Bronchial epithelial cell (primary cell): ENCODE measurements around the gene SIK3. TPM values are rescaled to one million over a fixed set of nuclear protein-coding genes. Genes with fewer than 3 reads are reported as not detected.
"Not testable (repeated sequence)": the region's sequence is repeated elsewhere in the genome, so short reads cannot be mapped to it uniquely, and the experiment has no call there.

ENCODE experiments used
- DNase-seq: peaks from one replicate; pipeline ENCODE4 v3.0.0-alpha.2; 2010; ENCODE audit warnings: low read depth
- FAIRE-seq: peaks from 2 replicates; lab custom pipeline; 2011; peaks lifted over from hg19 to GRCh38; lab: Jason Lieb, UNC
- H3K27me3 ChIP-seq: 2 replicates; pipeline ENCODE4 v1.5.1; 2011; ENCODE audit warnings: low read length; ENCODE audit not compliant: control insufficient read depth, insufficient read depth
- H3K36me3 ChIP-seq: 2 replicates; pipeline ENCODE4 v1.5.1; 2011; ENCODE audit warnings: low read length; ENCODE audit not compliant: control insufficient read depth, insufficient read depth
- H3K4me3 ChIP-seq: 2 replicates; pipeline ENCODE4 v1.5.1; 2011; ENCODE audit warnings: mild to moderate bottlenecking, low read depth, low read length, control low read depth
- total RNA-seq: library from RNA; depleted of rRNA; stranded (reverse); fragments of >200 nt; gene quantifications from 2 replicates; pipeline ENCODE4 v1.2.1, GENCODE V29; 2014
- TF ChIP-seq, protein P1 (sequence below): IDR thresholded peaks from 2 replicates; pipeline ENCODE4 v1.5.1; 2011; ENCODE audit warnings: mild to moderate bottlenecking, moderate library complexity, low read length, control low read depth, inconsistent platforms; ENCODE audit not compliant: insufficient read depth, severe bottlenecking

The SIK3 gene
- total RNA-seq, 1 donor from 2014 or later = 6.8 TPM

- Histone ChIP-seq H3K4me3 (no peak overlapping the region), H3K36me3 (no peaks in the 10 kb centered on the region), H3K27me3 (no peaks in the 10 kb centered on the region)
- TF ChIP-seq, protein P1, sequence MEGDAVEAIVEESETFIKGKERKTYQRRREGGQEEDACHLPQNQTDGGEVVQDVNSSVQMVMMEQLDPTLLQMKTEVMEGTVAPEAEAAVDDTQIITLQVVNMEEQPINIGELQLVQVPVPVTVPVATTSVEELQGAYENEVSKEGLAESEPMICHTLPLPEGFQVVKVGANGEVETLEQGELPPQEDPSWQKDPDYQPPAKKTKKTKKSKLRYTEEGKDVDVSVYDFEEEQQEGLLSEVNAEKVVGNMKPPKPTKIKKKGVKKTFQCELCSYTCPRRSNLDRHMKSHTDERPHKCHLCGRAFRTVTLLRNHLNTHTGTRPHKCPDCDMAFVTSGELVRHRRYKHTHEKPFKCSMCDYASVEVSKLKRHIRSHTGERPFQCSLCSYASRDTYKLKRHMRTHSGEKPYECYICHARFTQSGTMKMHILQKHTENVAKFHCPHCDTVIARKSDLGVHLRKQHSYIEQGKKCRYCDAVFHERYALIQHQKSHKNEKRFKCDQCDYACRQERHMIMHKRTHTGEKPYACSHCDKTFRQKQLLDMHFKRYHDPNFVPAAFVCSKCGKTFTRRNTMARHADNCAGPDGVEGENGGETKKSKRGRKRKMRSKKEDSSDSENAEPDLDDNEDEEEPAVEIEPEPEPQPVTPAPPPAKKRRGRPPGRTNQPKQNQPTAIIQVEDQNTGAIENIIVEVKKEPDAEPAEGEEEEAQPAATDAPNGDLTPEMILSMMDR = no peak
- DNase-seq (no peak), FAIRE-seq (no peak)
These were observed 294.2 kb downstream of the SIK3 start for GRCh38 chr11:116804001-116804400.

DNA sequence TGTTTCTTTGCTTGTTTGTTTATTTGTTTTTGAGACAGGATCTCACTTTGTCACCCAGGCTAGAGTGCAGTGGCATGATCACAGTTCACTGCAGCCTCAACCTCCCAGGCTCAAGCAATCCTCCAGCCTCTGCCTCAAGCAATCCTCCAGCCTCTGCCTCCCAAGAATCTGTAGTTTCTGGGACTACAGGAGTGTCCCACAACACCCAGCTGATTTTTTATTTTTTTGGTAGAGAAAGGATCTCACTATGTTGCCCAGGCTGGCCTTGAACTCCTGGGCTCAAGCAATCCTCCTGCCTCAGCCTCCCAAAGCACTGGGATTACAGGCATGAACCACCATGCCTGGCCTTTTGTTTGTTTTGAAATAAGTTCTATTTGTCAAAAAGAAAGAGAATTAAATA lies 296.6 kb downstream of the SIK3 start:
- not testable (repeated sequence) for FAIRE-seq, H3K36me3 ChIP-seq, DNase-seq, H3K27me3 ChIP-seq, H3K4me3 ChIP-seq

GRCh38 chr11:116800610-116801009 lies 297.6 kb downstream of the SIK3 start:
- no peak for FAIRE-seq
- Histone ChIP-seq H3K4me3 (no peak overlapping the region), H3K36me3 (no peaks in the 10 kb centered on the region), H3K27me3 (no peaks in the 10 kb centered on the region)
- no peak for DNase-seq
- TF ChIP-seq, protein P1 = no peak

DNA sequence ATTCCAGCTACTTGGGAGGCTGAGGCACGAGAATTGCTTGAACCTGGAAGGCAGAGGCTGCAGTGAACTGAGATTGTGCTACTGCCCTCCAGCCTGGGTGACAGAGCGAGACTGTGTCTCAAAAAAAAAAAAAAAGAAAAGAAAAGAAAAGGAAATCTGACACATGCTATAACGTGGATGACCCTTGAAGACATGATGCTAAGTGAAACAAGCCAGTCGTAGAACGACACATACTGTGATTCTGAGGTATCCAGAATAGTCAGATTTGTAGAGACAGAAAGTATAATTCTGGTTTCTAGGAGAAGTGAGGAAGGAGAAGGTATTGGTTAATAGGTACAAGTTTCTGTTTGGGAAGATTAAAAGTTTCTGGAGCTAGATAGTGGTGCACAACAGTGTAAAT lies 299.9 kb downstream of the SIK3 start:
- Histone ChIP-seq H3K27me3 (no peaks in the 10 kb centered on the region), H3K36me3 (no peaks in the 10 kb centered on the region), H3K4me3 (no peak overlapping the region)
- TF ChIP-seq, protein P1 = no peak
- DNase-seq = no peak
- FAIRE-seq = no peak

- no peak for FAIRE-seq
- Histone ChIP-seq H3K36me3 (no peaks in the 10 kb centered on the region), H3K27me3 (no peaks in the 10 kb centered on the region), H3K4me3 (no peak overlapping the region)
- DNase-seq = no peak
- TF ChIP-seq, protein P1 = no peak
These were observed 300.4 kb downstream of the SIK3 start for GRCh38 chr11:116797816-116798215.

GRCh38 chr11:116796548-116796947 lies 301.7 kb downstream of the SIK3 start:
- H3K4me3 ChIP-seq = no peak overlapping the region
- H3K36me3 ChIP-seq = no peaks in the 10 kb centered on the region
- DNase-seq = no peak
- TF ChIP-seq, protein P1 = no peak
- FAIRE-seq = no peak
- H3K27me3 ChIP-seq = no peaks in the 10 kb centered on the region
